ENCODE measurements around the gene MAST3. TPM values are rescaled to one million over a fixed set of nuclear protein-coding genes. Genes with fewer than 3 reads are reported as not detected.

MAST3 gene
- total and polyA plus RNA-seq, 2 donors (not counting 3 experiments of a cell fraction or from before 2014, with no cell fraction given) = 1.5 to 2.7 TPM

DNA sequence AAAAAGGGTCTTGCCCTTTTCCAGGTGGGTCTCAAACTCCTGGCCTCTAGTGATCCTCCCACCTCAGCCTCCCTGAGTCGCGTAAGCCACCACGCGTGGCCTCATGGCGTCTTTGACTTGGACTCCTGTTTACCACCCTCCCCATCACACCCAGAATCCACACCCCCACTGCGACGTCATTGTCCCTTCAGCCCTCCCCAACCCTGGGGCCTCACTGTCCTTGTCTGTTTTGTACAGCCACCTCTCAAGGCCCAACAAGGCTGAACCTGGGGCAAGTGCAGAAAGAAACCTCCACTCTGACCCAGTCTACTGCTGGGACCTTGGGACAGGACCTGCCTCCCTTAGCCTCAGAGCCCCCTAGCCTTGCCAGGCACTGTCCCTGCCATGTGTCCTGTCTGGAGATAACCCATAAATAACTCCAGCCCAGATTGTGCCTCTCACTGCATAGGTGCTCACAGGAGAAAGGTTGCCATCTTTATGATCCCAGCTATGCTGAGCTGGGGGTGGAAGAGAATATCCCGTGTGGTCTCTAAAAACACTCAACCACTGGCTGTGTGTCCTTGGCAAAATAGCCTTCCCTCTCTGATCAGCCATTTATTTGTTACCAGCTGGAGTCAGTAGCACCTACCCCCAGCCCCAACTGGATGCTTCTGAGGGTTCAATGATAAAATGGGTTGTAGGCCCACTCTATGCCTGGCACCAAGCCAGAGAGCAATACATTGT is 74.2 kb downstream of the MAST3 start:
- no TSS peak for BruUV-seq (replicated peaks)
- H4K20me1 ChIP-seq (replicated peaks; ENCODE audit: control insufficient read depth, extremely low read depth, insufficient read depth, low read length) = no peaks in the 10 kb centered on the region
- no peak overlapping the region for H3K4me3 ChIP-seq (replicated peaks in 1 of 3; ENCODE audit: insufficient read depth in 1 of 3, low read depth in 1 of 3, low read length in 3 of 3)
- no peaks in the 10 kb centered on the region for H3K9me1 ChIP-seq (replicated peaks; ENCODE audit: control insufficient read depth, extremely low read depth, insufficient read depth, low read length)
- no peak overlapping the region for H2AFZ ChIP-seq (ENCODE audit: low read depth, low read length)
- CTCF ChIA-PET = interaction anchor here (1.0 to 2.0 kb wide), 3 partner anchors 11 to 59 kb away, joined by 6 to 28 read pairs (median 7); no protein-coding TSS in a partner anchor
- H3K27ac ChIP-seq (ENCODE audit: insufficient read depth, low read depth, low read length) = no peak overlapping the region
- no peak for TF ChIP-seq MYC (IDR thresholded peaks at IDR 0.05; ENCODE audit: low read depth, low read length)
- TF ChIP-seq, protein P1, sequence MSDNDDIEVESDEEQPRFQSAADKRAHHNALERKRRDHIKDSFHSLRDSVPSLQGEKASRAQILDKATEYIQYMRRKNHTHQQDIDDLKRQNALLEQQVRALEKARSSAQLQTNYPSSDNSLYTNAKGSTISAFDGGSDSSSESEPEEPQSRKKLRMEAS (IDR thresholded peaks at IDR 0.05; ENCODE audit: insufficient read depth, insufficient read length) = no peak
- no peak for TF ChIP-seq POLR2A (IDR thresholded peaks at IDR 0.05; ENCODE audit: low read depth, low read length)
- TF ChIP-seq FOS (IDR thresholded peaks at IDR 0.05; ENCODE audit: borderline replicate concordance, insufficient read depth, low read length) = no peak
- TF ChIP-seq GATA2 (IDR thresholded peaks at IDR 0.05; ENCODE audit: insufficient read depth, insufficient read length, low read depth, low read length) = no peak
- no peak for TF ChIP-seq EZH2 (IDR thresholded peaks at IDR 0.05; ENCODE audit: borderline replicate concordance, low read depth, low read length, severe bottlenecking)
- TF ChIP-seq POLR2AphosphoS5 (IDR thresholded peaks at IDR 0.05; ENCODE audit: insufficient read depth, low read depth, low read length) = no peak
- H3K4me2 ChIP-seq (ENCODE audit: insufficient read depth, low read length) = no peak overlapping the region
- no peak overlapping the region for H3K9ac ChIP-seq (replicated peaks; ENCODE audit: extremely low read depth, insufficient read depth, low read length)
- peaks cover 0 to 2% of the 10 kb centered on the region in 2 experiments for H3K27me3 ChIP-seq (ENCODE audit: control insufficient read depth in 2 of 2, insufficient read depth in 2 of 2, low read length in 2 of 2)
- H3K4me1 ChIP-seq (ENCODE audit: control insufficient read depth, extremely low read depth, insufficient read depth, low read length) = peaks cover 3% of the 10 kb centered on the region
- intact Hi-C loops (cut with micrococcal nuclease) = no loop called here
- H3K9me3 ChIP-seq (replicated peaks; ENCODE audit: control insufficient read depth, insufficient read depth, low read length) = no peaks in the 10 kb centered on the region
- POLR2A ChIA-PET = no interaction called here
- no peaks in the 10 kb centered on the region for H3K79me2 ChIP-seq (ENCODE audit: control insufficient read depth, insufficient read depth, low read length)
- dilution Hi-C loops (cut with MboI; ENCODE audit: extremely low pct_ligation_motif_present, low sequenced_read_pairs) = no loop called here
- peaks cover 8 to 15% of the 10 kb centered on the region in 2 experiments for H3K36me3 ChIP-seq (ENCODE audit: control insufficient read depth in 2 of 2, extremely low read depth in 1 of 2, insufficient read depth in 2 of 2, low read length in 2 of 2)
- DNase-seq (ENCODE audit: low read depth, low spot score) (no peak), FAIRE-seq (no peak)

All from endothelial cell of umbilical vein (primary cell).